Measurements from ENCODE around the gene ANXA6. TPM values are rescaled to one million over a fixed set of nuclear protein-coding genes. Genes with fewer than 3 reads are reported as not detected.

Gene ANXA6
- total and polyA plus RNA-seq, 10 of the 15 experiments (the other 5 are each of a cell fraction or from before 2014, with no cell fraction given), result 44.0 to 571 (median 465) TPM

- intact Hi-C loops (cut with micrococcal nuclease; ENCODE audit: unreplicated experiment) (no loop called here), in situ Hi-C loops (cut with MboI) (no loop called here)
- POLR2A ChIA-PET, result no interaction called here
- Histone ChIP-seq H2AFZ (ENCODE audit: control insufficient read depth, low read depth, low read length) (no peak overlapping the region), H3K27me3 (replicated peaks in 1 of 2; ENCODE audit: control insufficient read depth in 2 of 2, insufficient read depth in 2 of 2, low read length in 1 of 2) (no peaks in the 10 kb centered on the region), H3K79me2 (ENCODE audit: control insufficient read depth, insufficient read depth, low read length) (peaks cover 7% of the 10 kb centered on the region), H3K36me3 (ENCODE audit: control insufficient read depth in 2 of 2, insufficient read depth in 2 of 2, low read length in 1 of 2) (peaks cover 24 to 37% of the 10 kb centered on the region in 2 experiments), H3K4me3 (no peak overlapping the region), H3K27ac (ENCODE audit: control insufficient read depth, insufficient read depth) (no peak overlapping the region), H3K9me3 (replicated peaks; ENCODE audit: control insufficient read depth, insufficient read depth, low read length) (no peaks in the 10 kb centered on the region), H3K4me1 (ENCODE audit: control insufficient read depth, insufficient read depth, low read length) (peaks cover 47% of the 10 kb centered on the region), H4K20me1 (ENCODE audit: control insufficient read depth, insufficient read depth) (no peaks in the 10 kb centered on the region), H3K4me2 (ENCODE audit: control insufficient read depth, insufficient read depth) (no peak overlapping the region), H3K9ac (ENCODE audit: control insufficient read depth, insufficient read depth, low read length) (no peak overlapping the region)
- CTCF ChIA-PET, result interaction anchor here (2.6 to 6.3 kb wide), 2 partner anchors 15 kb away, joined by 14 to 78 read pairs; no protein-coding TSS in a partner anchor
- no peak for ATAC-seq
- RAD21 ChIA-PET (ENCODE audit: unreplicated experiment), result interaction anchor here (1.2 kb wide), 1 partner anchor 15 kb away, joined by 4 read pairs; no protein-coding TSS in a partner anchor
- no TSS peak for BruUV-seq (replicated peaks)
- 99% methylated on average over 4 of the region's 4 CpGs for WGBS (ENCODE audit: insufficient coverage, insufficient replicate concordance, low lambda C conversion rate, missing lambda C conversion rate)
- TF ChIP-seq MEF2B (IDR thresholded peaks at IDR 0.05; ENCODE audit: partially characterized antibody, poor library complexity, severe bottlenecking), result no peak
- TF ChIP-seq POLR2AphosphoS5 (IDR thresholded peaks at IDR 0.05; ENCODE audit: low read length), result no peak; the same call in 1 of the 2 replicates
- TF ChIP-seq ZNF622 (IDR thresholded peaks at IDR 0.05), result no peak
- TF ChIP-seq E4F1 (IDR thresholded peaks at IDR 0.05; ENCODE audit: borderline replicate concordance, partially characterized antibody), result no peak
- no peak for TF ChIP-seq CHD2 (IDR thresholded peaks at IDR 0.05; ENCODE audit: borderline replicate concordance, low read depth, low read length)
- TF ChIP-seq DPF2 (IDR thresholded peaks at IDR 0.05), result no peak
- no peak for TF ChIP-seq ZNF217 (IDR thresholded peaks at IDR 0.05)
- TF ChIP-seq RELB (IDR thresholded peaks at IDR 0.05; ENCODE audit: low read depth), result no peak
- TF ChIP-seq ZNF384 (IDR thresholded peaks at IDR 0.05; ENCODE audit: borderline replicate concordance, low read depth, low read length), result no peak
- TF ChIP-seq SKIL (IDR thresholded peaks at IDR 0.05; ENCODE audit: low read depth, poor library complexity, severe bottlenecking), result no peak
- no peak for TF ChIP-seq MEF2A (IDR thresholded peaks at IDR 0.05; ENCODE audit: insufficient read depth, low read depth, low read length)
- no peak for TF ChIP-seq HDGF (IDR thresholded peaks at IDR 0.05)
- TF ChIP-seq ESRRA (IDR thresholded peaks at IDR 0.05; ENCODE audit: low read length), result no peak
- TF ChIP-seq ZBED1 (IDR thresholded peaks at IDR 0.05; ENCODE audit: borderline replicate concordance), result no peak
- no peak for DNase-seq (ENCODE audit: low read depth, low spot score)
- SMC1A ChIA-PET (ENCODE audit: uncharacterized antibody, unreplicated experiment), result interaction anchor here (1.1 to 4.1 kb wide), 3 partner anchors 10 to 65 kb away, joined by 4 to 66 read pairs (median 20); no protein-coding TSS in a partner anchor
- FAIRE-seq, result no peak
Observed at GRCh38 chr5:151100681-151101080, 56.9 kb downstream of the ANXA6 start.
